ENCODE data around the gene KIAA1217.

The KIAA1217 gene

GRCh38 chr10:24569828-24570657, 361.1 kb downstream of the KIAA1217 start:
- DNase-seq: no peak

GRCh38 chr10:24570658-24571426, 361.9 kb downstream of the KIAA1217 start:
- DNase-seq: no peak

GRCh38 chr10:24571870-24572450, 363.0 kb downstream of the KIAA1217 start:
- DNase-seq: no peak

- DNase-seq: no peak
Measured at GRCh38 chr10:24574161-24574560, 365.2 kb downstream of the KIAA1217 start.

- no peak for DNase-seq
Measured at GRCh38 chr10:24574578-24575155, 365.7 kb downstream of the KIAA1217 start.

GRCh38 chr10:24575481-24576002, 366.6 kb downstream of the KIAA1217 start:
- no peak for DNase-seq

- no peak for DNase-seq
Measured at GRCh38 chr10:24579448-24579847, 370.5 kb downstream of the KIAA1217 start.

GRCh38 chr10:24579906-24580305, 371.0 kb downstream of the KIAA1217 start:
- DNase-seq: no peak

GRCh38 chr10:24589265-24589664, 380.3 kb downstream of the KIAA1217 start:
- no peak for DNase-seq

GRCh38 chr10:24590697-24591457, 381.9 kb downstream of the KIAA1217 start:
- no peak for DNase-seq

GRCh38 chr10:24596217-24596930, 387.4 kb downstream of the KIAA1217 start:
- DNase-seq: no peak

GRCh38 chr10:24597426-24597825, 388.5 kb downstream of the KIAA1217 start:
- DNase-seq: no peak
